HepG2 (cell line): ENCODE measurements around the gene SPACA4. TPM values are rescaled to one million over a fixed set of nuclear protein-coding genes. Genes with fewer than 3 reads are reported as not detected.

ENCODE experiments used
- CENPT ChIP-seq: sonication (generic); formaldehyde crosslinking; IDR thresholded peaks from 2 replicates; pipeline ENCODE4 v1.8.0; 2022; ENCODE audit warnings: low read depth, mild to moderate bottlenecking, moderate library complexity, missing genetic modification reagents
- EZH2 ChIP-seq: conservative IDR thresholded peaks from 2 replicates; pipeline ENCODE4 v1.6.1; 2012; ENCODE audit warnings: mild to moderate bottlenecking, low read depth, low read length, moderate library complexity
- FOXC1 ChIP-seq: sonication (generic); formaldehyde crosslinking; IDR thresholded peaks from 2 replicates; pipeline ENCODE4 v1.8.0; 2022; ENCODE audit warnings: mild to moderate bottlenecking, missing genetic modification reagents, borderline replicate concordance
- HOXA9 ChIP-seq: sonication (generic); formaldehyde crosslinking; IDR thresholded peaks from 2 replicates; pipeline ENCODE4 v1.8.1; 2022; ENCODE audit warnings: missing genetic modification reagents, mild to moderate bottlenecking, moderate library complexity, borderline replicate concordance
- PHF5A ChIP-seq: IDR thresholded peaks from one replicate; pipeline ENCODE4 v1.6.1; 2018; ENCODE audit warnings: low read depth, missing genetic modification reagents; ENCODE audit not compliant: unreplicated experiment
- SIN3A ChIP-seq: IDR thresholded peaks from 2 replicates; pipeline ENCODE4 v1.6.1; 2011; ENCODE audit warnings: low read depth, mild to moderate bottlenecking, control low read depth, low read length, borderline replicate concordance
- SNAI1 ChIP-seq: sonication (generic); formaldehyde crosslinking; IDR thresholded peaks from 2 replicates; pipeline ENCODE4 v1.5.0; 2020; ENCODE audit warnings: mild to moderate bottlenecking, missing genetic modification reagents, borderline replicate concordance
- TFDP1 ChIP-seq: IDR thresholded peaks from 2 replicates; pipeline ENCODE4 v1.6.1; 2016; ENCODE audit warnings: missing compliant biosample characterization, missing genetic modification reagents, borderline replicate concordance
- ZNF160 ChIP-seq: sonication (generic); formaldehyde crosslinking; IDR thresholded peaks from 2 replicates; pipeline ENCODE4 v1.8.0; 2022; ENCODE audit warnings: mild to moderate bottlenecking, inconsistent platforms, missing genetic modification reagents
- ZNF326 ChIP-seq: sonication (generic); formaldehyde crosslinking; IDR thresholded peaks from 2 replicates; pipeline ENCODE4 v1.4.0; 2020; ENCODE audit warnings: missing genetic modification reagents, borderline replicate concordance
- ZNF678 ChIP-seq: sonication (generic); formaldehyde crosslinking; IDR thresholded peaks from 2 replicates; pipeline ENCODE4 v1.4.0; 2020; ENCODE audit warnings: mild to moderate bottlenecking, missing genetic modification reagents
- ZNF740 ChIP-seq: sonication (generic); formaldehyde crosslinking; IDR thresholded peaks from 2 replicates; pipeline ENCODE4 v1.4.0; 2020; ENCODE audit warnings: missing genetic modification reagents
- ZNF761 ChIP-seq: sonication (generic); formaldehyde crosslinking; conservative IDR thresholded peaks from 2 replicates; pipeline ENCODE4 v1.4.0; 2020; ENCODE audit warnings: mild to moderate bottlenecking, missing genetic modification reagents
- ZNF777 ChIP-seq: sonication (generic); formaldehyde crosslinking; IDR thresholded peaks from 2 replicates; pipeline ENCODE4 v1.4.0; 2020; ENCODE audit warnings: missing genetic modification reagents
- polyA plus RNA-seq, 8 experiments: library from polyadenylated mRNA; depleted of rRNA in 3 of 8; stranded (reverse) in 7 of 8; unstranded in 1 of 8; fragments of >200 nt; fragmentation: Illumina TruSeq in 4 of 8; extraction: Trizol in 4 of 8; gene quantifications; 2 replicates each; pipeline versions ENCODE4 v1.2.1 to v1.2.3, GENCODE V29; 2011 to 2016; ENCODE audit warnings: low read depth in 4 of 8, missing spikeins in 1 of 8, mixed read lengths in 1 of 8; ENCODE audit not compliant: insufficient read depth in 1 of 8
- total RNA-seq, 5 experiments: library from RNA; depleted of rRNA; stranded (reverse); fragments of >200 nt; fragmentation: Illumina TruSeq; extraction: Trizol; gene quantifications; 2 replicates each; pipeline ENCODE4 v1.2.3, GENCODE V29; 2016; ENCODE audit warnings: low read depth in 1 of 5
- TF ChIP-seq, protein P1 (sequence below): sonication (generic); formaldehyde crosslinking; IDR thresholded peaks from 2 replicates; pipeline ENCODE4 v1.5.0; 2020; ENCODE audit warnings: missing genetic modification reagents, mild to moderate bottlenecking, borderline replicate concordance
- TF ChIP-seq, protein P2 (sequence below): sonication (generic); formaldehyde crosslinking; IDR thresholded peaks from 2 replicates; pipeline ENCODE4 v1.8.0; 2023; ENCODE audit warnings: mild to moderate bottlenecking, missing genetic modification reagents
- TF ChIP-seq, protein P3 (sequence below): sonication (generic); formaldehyde crosslinking; IDR thresholded peaks from 2 replicates; pipeline ENCODE4 v1.8.1; 2023; ENCODE audit warnings: mild to moderate bottlenecking, inconsistent platforms, moderate library complexity, missing genetic modification reagents, borderline replicate concordance
- TF ChIP-seq, protein P4 (sequence below): sonication (generic); formaldehyde crosslinking; IDR thresholded peaks from 2 replicates; pipeline ENCODE4 v1.4.0; 2020; ENCODE audit warnings: mild to moderate bottlenecking, missing genetic modification reagents
- TF ChIP-seq, protein P5 (sequence below): sonication (generic); formaldehyde crosslinking; IDR thresholded peaks from 2 replicates; pipeline ENCODE4 v1.9.0; 2022; ENCODE audit warnings: missing genetic modification reagents, mild to moderate bottlenecking, borderline replicate concordance

Gene SPACA4
- total and polyA plus RNA-seq, 2 of the 13 experiments (the other 11 are each of a cell fraction or from before 2014, with no cell fraction given) = not detected

- TF ChIP-seq, protein P1, sequence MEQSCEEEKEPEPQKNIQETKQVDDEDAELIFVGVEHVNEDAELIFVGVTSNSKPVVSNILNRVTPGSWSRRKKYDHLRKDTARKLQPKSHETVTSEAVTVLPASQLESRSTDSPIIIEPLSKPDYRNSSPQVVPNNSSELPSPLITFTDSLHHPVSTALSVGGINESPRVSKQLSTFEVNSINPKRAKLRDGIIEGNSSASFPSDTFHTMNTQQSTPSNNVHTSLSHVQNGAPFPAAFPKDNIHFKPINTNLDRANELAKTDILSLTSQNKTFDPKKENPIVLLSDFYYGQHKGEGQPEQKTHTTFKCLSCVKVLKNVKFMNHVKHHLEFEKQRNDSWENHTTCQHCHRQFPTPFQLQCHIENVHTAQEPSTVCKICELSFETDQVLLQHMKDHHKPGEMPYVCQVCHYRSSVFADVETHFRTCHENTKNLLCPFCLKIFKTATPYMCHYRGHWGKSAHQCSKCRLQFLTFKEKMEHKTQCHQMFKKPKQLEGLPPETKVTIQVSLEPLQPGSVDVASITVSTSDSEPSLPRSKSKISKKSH (CRISPR knock-in tag) = no peak
- TF ChIP-seq CENPT (CRISPR knock-in tag) = no peak
- peak; percentile 65 for TF ChIP-seq ZNF777 (CRISPR knock-in tag)
- TF ChIP-seq, protein P2, sequence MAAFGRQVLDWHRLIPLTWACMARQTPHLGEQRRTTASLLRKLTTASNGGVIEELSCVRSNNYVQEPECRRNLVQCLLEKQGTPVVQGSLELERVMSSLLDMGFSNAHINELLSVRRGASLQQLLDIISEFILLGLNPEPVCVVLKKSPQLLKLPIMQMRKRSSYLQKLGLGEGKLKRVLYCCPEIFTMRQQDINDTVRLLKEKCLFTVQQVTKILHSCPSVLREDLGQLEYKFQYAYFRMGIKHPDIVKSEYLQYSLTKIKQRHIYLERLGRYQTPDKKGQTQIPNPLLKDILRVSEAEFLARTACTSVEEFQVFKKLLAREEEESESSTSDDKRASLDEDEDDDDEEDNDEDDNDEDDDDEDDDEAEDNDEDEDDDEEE (CRISPR knock-in tag) = 0 out of 2 replicates have a peak, but pooled peaks have one; percentile 59
- TF ChIP-seq, protein P3, sequence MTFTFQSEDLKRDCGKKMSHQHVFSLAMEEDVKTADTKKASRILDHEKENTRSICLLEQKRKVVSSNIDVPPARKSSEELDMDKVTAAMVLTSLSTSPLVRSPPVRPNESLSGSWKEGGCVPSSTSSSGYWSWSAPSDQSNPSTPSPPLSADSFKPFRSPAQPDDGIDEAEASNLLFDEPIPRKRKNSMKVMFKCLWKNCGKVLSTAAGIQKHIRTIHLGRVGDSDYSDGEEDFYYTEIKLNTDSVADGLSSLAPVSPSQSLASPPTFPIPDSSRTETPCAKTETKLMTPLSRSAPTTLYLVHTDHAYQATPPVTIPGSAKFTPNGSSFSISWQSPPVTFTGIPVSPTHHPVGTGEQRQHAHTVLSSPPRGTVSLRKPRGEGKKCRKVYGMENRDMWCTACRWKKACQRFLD (CRISPR knock-in tag) = no peak
- TF ChIP-seq ZNF160 (CRISPR knock-in tag) = no peak
- TF ChIP-seq EZH2 = no peak
- no peak for TF ChIP-seq HOXA9
- no peak for TF ChIP-seq FOXC1 (CRISPR knock-in tag)
- TF ChIP-seq SNAI1 (CRISPR knock-in tag) = no peak
- TF ChIP-seq ZNF761 (CRISPR knock-in tag) = no peak
- TF ChIP-seq, protein P4, sequence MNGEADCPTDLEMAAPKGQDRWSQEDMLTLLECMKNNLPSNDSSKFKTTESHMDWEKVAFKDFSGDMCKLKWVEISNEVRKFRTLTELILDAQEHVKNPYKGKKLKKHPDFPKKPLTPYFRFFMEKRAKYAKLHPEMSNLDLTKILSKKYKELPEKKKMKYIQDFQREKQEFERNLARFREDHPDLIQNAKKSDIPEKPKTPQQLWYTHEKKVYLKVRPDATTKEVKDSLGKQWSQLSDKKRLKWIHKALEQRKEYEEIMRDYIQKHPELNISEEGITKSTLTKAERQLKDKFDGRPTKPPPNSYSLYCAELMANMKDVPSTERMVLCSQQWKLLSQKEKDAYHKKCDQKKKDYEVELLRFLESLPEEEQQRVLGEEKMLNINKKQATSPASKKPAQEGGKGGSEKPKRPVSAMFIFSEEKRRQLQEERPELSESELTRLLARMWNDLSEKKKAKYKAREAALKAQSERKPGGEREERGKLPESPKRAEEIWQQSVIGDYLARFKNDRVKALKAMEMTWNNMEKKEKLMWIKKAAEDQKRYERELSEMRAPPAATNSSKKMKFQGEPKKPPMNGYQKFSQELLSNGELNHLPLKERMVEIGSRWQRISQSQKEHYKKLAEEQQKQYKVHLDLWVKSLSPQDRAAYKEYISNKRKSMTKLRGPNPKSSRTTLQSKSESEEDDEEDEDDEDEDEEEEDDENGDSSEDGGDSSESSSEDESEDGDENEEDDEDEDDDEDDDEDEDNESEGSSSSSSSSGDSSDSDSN (CRISPR knock-in tag) = peak; percentile 34; the same call in 1 of the 2 replicates
- peak; percentile 38; the same call in 1 of the 2 replicates for TF ChIP-seq SIN3A
- TF ChIP-seq TFDP1 (CRISPR knock-in tag) = peak; percentile 53; the same call in 1 of the 2 replicates
- TF ChIP-seq PHF5A (CRISPR knock-in tag) = no peak
- TF ChIP-seq ZNF678 (CRISPR knock-in tag) = no peak
- no peak for TF ChIP-seq ZNF326
- no peak for TF ChIP-seq ZNF740 (CRISPR knock-in tag)
- TF ChIP-seq, protein P5, sequence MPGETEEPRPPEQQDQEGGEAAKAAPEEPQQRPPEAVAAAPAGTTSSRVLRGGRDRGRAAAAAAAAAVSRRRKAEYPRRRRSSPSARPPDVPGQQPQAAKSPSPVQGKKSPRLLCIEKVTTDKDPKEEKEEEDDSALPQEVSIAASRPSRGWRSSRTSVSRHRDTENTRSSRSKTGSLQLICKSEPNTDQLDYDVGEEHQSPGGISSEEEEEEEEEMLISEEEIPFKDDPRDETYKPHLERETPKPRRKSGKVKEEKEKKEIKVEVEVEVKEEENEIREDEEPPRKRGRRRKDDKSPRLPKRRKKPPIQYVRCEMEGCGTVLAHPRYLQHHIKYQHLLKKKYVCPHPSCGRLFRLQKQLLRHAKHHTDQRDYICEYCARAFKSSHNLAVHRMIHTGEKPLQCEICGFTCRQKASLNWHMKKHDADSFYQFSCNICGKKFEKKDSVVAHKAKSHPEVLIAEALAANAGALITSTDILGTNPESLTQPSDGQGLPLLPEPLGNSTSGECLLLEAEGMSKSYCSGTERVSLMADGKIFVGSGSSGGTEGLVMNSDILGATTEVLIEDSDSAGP (CRISPR knock-in tag) = no peak
Observed at GRCh38 chr19:48635263-48635965, 28.9 kb downstream of the SPACA4 start (continued).
